ENCODE measurements around the gene DDX24. TPM values are rescaled to one million over a fixed set of nuclear protein-coding genes. Genes with fewer than 3 reads are reported as not detected.

The DDX24 gene
- polyA plus RNA-seq, 2 donors: 45.6 to 58.3 TPM

GRCh38 chr14:94046696-94047250 lies 34.2 kb downstream of the DDX24 start:
- Histone ChIP-seq H3K4me1 (ENCODE audit: control insufficient read depth in 2 of 2, insufficient read depth in 2 of 2, low read length in 1 of 2) (peaks cover 0 to 5% of the 10 kb centered on the region in 2 donors), H3K27me3 (ENCODE audit: control insufficient read depth in 1 of 2, insufficient read depth in 2 of 2, low read length in 2 of 2) (no peaks in the 10 kb centered on the region), H3K36me3 (ENCODE audit: control insufficient read depth in 2 of 2, insufficient read depth in 2 of 2, low read length in 1 of 2) (peaks cover 17 to 53% of the 10 kb centered on the region in 2 donors), H3K27ac (ENCODE audit: low read depth in 2 of 2, low read length in 1 of 2) (no peak overlapping the region), H3K4me3 (ENCODE audit: low read depth in 1 of 2, low read length in 2 of 2) (no peak overlapping the region), H3K9me3 (ENCODE audit: control insufficient read depth in 2 of 2, insufficient read depth in 1 of 2, low read depth in 1 of 2, low read length in 1 of 2) (no peaks in the 10 kb centered on the region)
- 79% methylated on average over 7 of the region's 7 CpGs for WGBS, 2 donors

- Histone ChIP-seq H3K4me3 (ENCODE audit: low read depth in 1 of 2, low read length in 2 of 2) (no peak overlapping the region), H3K36me3 (ENCODE audit: control insufficient read depth in 2 of 2, insufficient read depth in 2 of 2, low read length in 1 of 2) (peaks cover 16 to 50% of the 10 kb centered on the region in 2 donors), H3K27me3 (ENCODE audit: control insufficient read depth in 1 of 2, insufficient read depth in 2 of 2, low read length in 2 of 2) (no peaks in the 10 kb centered on the region), H3K9me3 (ENCODE audit: control insufficient read depth in 2 of 2, insufficient read depth in 1 of 2, low read depth in 1 of 2, low read length in 1 of 2) (no peaks in the 10 kb centered on the region), H3K4me1 (ENCODE audit: control insufficient read depth in 2 of 2, insufficient read depth in 2 of 2, low read length in 1 of 2) (peaks cover 0 to 5% of the 10 kb centered on the region in 2 donors), H3K27ac (ENCODE audit: low read depth in 2 of 2, low read length in 1 of 2) (no peak overlapping the region)
- 86 to 88% methylated on average over 19 of the region's 19 CpGs for WGBS, 2 donors
These were observed 35.2 kb downstream of the DDX24 start for GRCh38 chr14:94045563-94046345.

GRCh38 chr14:94045101-94045500 lies 35.9 kb downstream of the DDX24 start:
- Histone ChIP-seq H3K27ac (ENCODE audit: low read depth in 2 of 2, low read length in 1 of 2) (no peak overlapping the region), H3K36me3 (ENCODE audit: control insufficient read depth in 2 of 2, insufficient read depth in 2 of 2, low read length in 1 of 2) (peaks cover 12 to 45% of the 10 kb centered on the region in 2 donors), H3K4me1 (ENCODE audit: control insufficient read depth in 2 of 2, insufficient read depth in 2 of 2, low read length in 1 of 2) (peaks cover 0 to 5% of the 10 kb centered on the region in 2 donors), H3K9me3 (ENCODE audit: control insufficient read depth in 2 of 2, insufficient read depth in 1 of 2, low read depth in 1 of 2, low read length in 1 of 2) (no peaks in the 10 kb centered on the region), H3K27me3 (ENCODE audit: control insufficient read depth in 1 of 2, insufficient read depth in 2 of 2, low read length in 2 of 2) (no peaks in the 10 kb centered on the region), H3K4me3 (ENCODE audit: low read depth in 1 of 2, low read length in 2 of 2) (no peak overlapping the region)
- 89% methylated on average over 8 of the region's 8 CpGs for WGBS, 2 donors

- H3K4me1 ChIP-seq (ENCODE audit: control insufficient read depth in 2 of 2, insufficient read depth in 2 of 2, low read length in 1 of 2): peaks cover 0 to 5% of the 10 kb centered on the region in 2 donors
- WGBS, 2 donors: 87 to 89% methylated on average over 20 of the region's 20 CpGs
- no peak overlapping the region for H3K27ac ChIP-seq (ENCODE audit: low read depth in 2 of 2, low read length in 1 of 2)
- no peaks in the 10 kb centered on the region for H3K27me3 ChIP-seq (ENCODE audit: control insufficient read depth in 1 of 2, insufficient read depth in 2 of 2, low read length in 2 of 2)
- no peaks in the 10 kb centered on the region for H3K9me3 ChIP-seq (ENCODE audit: control insufficient read depth in 2 of 2, insufficient read depth in 1 of 2, low read depth in 1 of 2, low read length in 1 of 2)
- no peak overlapping the region for H3K4me3 ChIP-seq (ENCODE audit: low read depth in 1 of 2, low read length in 2 of 2)
- peaks cover 12 to 41% of the 10 kb centered on the region in 2 donors for H3K36me3 ChIP-seq (ENCODE audit: control insufficient read depth in 2 of 2, insufficient read depth in 2 of 2, low read length in 1 of 2)
These were observed 36.4 kb downstream of the DDX24 start for GRCh38 chr14:94044476-94045091.

- Histone ChIP-seq H3K4me3 (ENCODE audit: low read depth in 1 of 2, low read length in 2 of 2) (no peak overlapping the region), H3K9me3 (ENCODE audit: control insufficient read depth in 2 of 2, insufficient read depth in 1 of 2, low read depth in 1 of 2, low read length in 1 of 2) (no peaks in the 10 kb centered on the region), H3K27ac (ENCODE audit: low read depth in 2 of 2, low read length in 1 of 2) (no peak overlapping the region), H3K36me3 (ENCODE audit: control insufficient read depth in 2 of 2, insufficient read depth in 2 of 2, low read length in 1 of 2) (peaks cover 12 to 36% of the 10 kb centered on the region in 2 donors), H3K27me3 (ENCODE audit: control insufficient read depth in 1 of 2, insufficient read depth in 2 of 2, low read length in 2 of 2) (no peaks in the 10 kb centered on the region), H3K4me1 (ENCODE audit: control insufficient read depth in 2 of 2, insufficient read depth in 2 of 2, low read length in 1 of 2) (peaks cover 0 to 5% of the 10 kb centered on the region in 2 donors)
- WGBS, 2 donors: 88 to 89% methylated on average over 14 of the region's 14 CpGs
These were observed 37.1 kb downstream of the DDX24 start for GRCh38 chr14:94043756-94044475.

GRCh38 chr14:94043111-94043755 lies 37.8 kb downstream of the DDX24 start:
- 75 to 79% methylated on average over 13 of the region's 13 CpGs for WGBS, 2 donors
- Histone ChIP-seq H3K27me3 (ENCODE audit: control insufficient read depth in 1 of 2, insufficient read depth in 2 of 2, low read length in 2 of 2) (no peaks in the 10 kb centered on the region), H3K4me3 (ENCODE audit: low read depth in 1 of 2, low read length in 2 of 2) (no peak overlapping the region), H3K9me3 (ENCODE audit: control insufficient read depth in 2 of 2, insufficient read depth in 1 of 2, low read depth in 1 of 2, low read length in 1 of 2) (no peaks in the 10 kb centered on the region), H3K27ac (ENCODE audit: low read depth in 2 of 2, low read length in 1 of 2) (no peak overlapping the region), H3K4me1 (ENCODE audit: control insufficient read depth in 2 of 2, insufficient read depth in 2 of 2, low read length in 1 of 2) (peaks cover 0 to 5% of the 10 kb centered on the region in 2 donors), H3K36me3 (ENCODE audit: control insufficient read depth in 2 of 2, insufficient read depth in 2 of 2, low read length in 1 of 2) (peaks cover 7 to 30% of the 10 kb centered on the region in 2 donors)

GRCh38 chr14:94042433-94043091 lies 38.4 kb downstream of the DDX24 start:
- 70 to 75% methylated on average over 12 of the region's 12 CpGs for WGBS, 2 donors
- Histone ChIP-seq H3K27me3 (ENCODE audit: control insufficient read depth in 1 of 2, insufficient read depth in 2 of 2, low read length in 2 of 2) (no peaks in the 10 kb centered on the region), H3K9me3 (ENCODE audit: control insufficient read depth in 2 of 2, insufficient read depth in 1 of 2, low read depth in 1 of 2, low read length in 1 of 2) (no peaks in the 10 kb centered on the region), H3K4me1 (ENCODE audit: control insufficient read depth in 2 of 2, insufficient read depth in 2 of 2, low read length in 1 of 2) (peaks cover 0 to 5% of the 10 kb centered on the region in 2 donors), H3K27ac (ENCODE audit: low read depth in 2 of 2, low read length in 1 of 2) (no peak overlapping the region), H3K4me3 (ENCODE audit: low read depth in 1 of 2, low read length in 2 of 2) (no peak overlapping the region), H3K36me3 (ENCODE audit: control insufficient read depth in 2 of 2, insufficient read depth in 2 of 2, low read length in 1 of 2) (peaks cover 7 to 26% of the 10 kb centered on the region in 2 donors)

GRCh38 chr14:94041551-94042346 lies 39.3 kb downstream of the DDX24 start:
- H3K4me3 ChIP-seq (ENCODE audit: low read depth in 1 of 2, low read length in 2 of 2): no peak overlapping the region
- no peaks in the 10 kb centered on the region for H3K27me3 ChIP-seq (ENCODE audit: control insufficient read depth in 1 of 2, insufficient read depth in 2 of 2, low read length in 2 of 2)
- 68 to 70% methylated on average over 18 of the region's 18 CpGs for WGBS, 2 donors
- H3K4me1 ChIP-seq (ENCODE audit: control insufficient read depth in 2 of 2, insufficient read depth in 2 of 2, low read length in 1 of 2): peaks cover 0 to 5% of the 10 kb centered on the region in 2 donors
- no peak overlapping the region for H3K27ac ChIP-seq (ENCODE audit: low read depth in 2 of 2, low read length in 1 of 2)
- no peaks in the 10 kb centered on the region for H3K9me3 ChIP-seq (ENCODE audit: control insufficient read depth in 2 of 2, insufficient read depth in 1 of 2, low read depth in 1 of 2, low read length in 1 of 2)
- peaks cover 3 to 20% of the 10 kb centered on the region in 2 donors for H3K36me3 ChIP-seq (ENCODE audit: control insufficient read depth in 2 of 2, insufficient read depth in 2 of 2, low read length in 1 of 2)

Measured in esophagus (tissue), 2 donors.